RWPE1 (cell line): ENCODE measurements around the gene CSNK1G2.

ENCODE experiments used
- CTCF ChIA-PET: fragments of 350-600 bp; sonication (Branson Sonifier 250); formaldehyde crosslinking; extraction: SDS; loops from one replicate; lab custom pipeline; 2021; lab: Yijun Ruan, JAX
- POLR2A ChIA-PET: fragments of 400-600 bp; formaldehyde crosslinking; extraction: SDS; loops from one replicate; lab custom pipeline; 2020; ENCODE audit warnings: antibody characterized with exemption; ENCODE audit not compliant: low non-redundant PET; lab: Yijun Ruan, JAX
- DNase-seq: peaks from one replicate; pipeline ENCODE4 v3.0.0; 2012; ENCODE audit warnings: low spot score
- H3K27ac ChIP-seq: fragments of 450-650 bp; 2 replicates; pipeline ENCODE4 v1.5.1; 2017
- TF ChIP-seq, protein P1 (sequence below): fragments of 450-650 bp; conservative IDR thresholded peaks from 2 replicates; pipeline ENCODE4 v1.5.1; 2017; ENCODE audit warnings: low read depth, mild to moderate bottlenecking

Gene CSNK1G2

DNA sequence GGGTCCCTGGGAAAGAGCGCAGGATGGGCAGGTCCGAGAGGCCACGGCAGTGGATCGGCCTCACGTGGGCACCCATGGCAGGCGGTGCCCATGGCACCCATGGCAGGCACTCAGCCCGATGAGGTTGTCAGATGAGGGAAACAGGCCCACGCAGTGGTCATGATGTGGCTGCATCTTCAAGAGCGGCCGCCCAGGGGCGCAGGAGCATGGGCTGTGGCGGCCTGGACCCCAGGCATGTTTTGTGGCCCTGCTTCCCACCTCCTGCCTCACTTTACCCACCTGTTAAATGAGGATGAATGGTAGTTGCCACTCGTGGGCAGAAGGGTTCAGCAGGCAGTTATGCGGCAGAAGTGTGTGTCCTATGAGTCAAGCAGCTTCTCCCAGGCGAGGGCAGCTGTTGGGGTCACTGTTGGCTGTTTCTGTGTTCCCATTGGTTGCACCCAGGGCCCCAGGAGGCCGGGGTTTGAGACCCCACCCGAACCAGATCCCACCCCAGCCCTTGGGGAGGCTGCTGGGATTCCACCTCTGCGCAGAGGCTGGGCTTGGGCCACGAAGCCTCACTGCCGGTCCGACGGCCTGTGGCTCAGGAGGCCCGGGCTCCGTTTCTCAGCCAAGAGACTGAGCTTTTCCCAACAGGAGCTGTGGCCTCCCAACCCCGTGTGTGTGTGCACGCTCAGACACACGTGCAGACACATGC lies 30.0 kb downstream of the CSNK1G2 start:
- H3K27ac ChIP-seq, result peak overlapping the region; percentile 79
- TF ChIP-seq, protein P1, sequence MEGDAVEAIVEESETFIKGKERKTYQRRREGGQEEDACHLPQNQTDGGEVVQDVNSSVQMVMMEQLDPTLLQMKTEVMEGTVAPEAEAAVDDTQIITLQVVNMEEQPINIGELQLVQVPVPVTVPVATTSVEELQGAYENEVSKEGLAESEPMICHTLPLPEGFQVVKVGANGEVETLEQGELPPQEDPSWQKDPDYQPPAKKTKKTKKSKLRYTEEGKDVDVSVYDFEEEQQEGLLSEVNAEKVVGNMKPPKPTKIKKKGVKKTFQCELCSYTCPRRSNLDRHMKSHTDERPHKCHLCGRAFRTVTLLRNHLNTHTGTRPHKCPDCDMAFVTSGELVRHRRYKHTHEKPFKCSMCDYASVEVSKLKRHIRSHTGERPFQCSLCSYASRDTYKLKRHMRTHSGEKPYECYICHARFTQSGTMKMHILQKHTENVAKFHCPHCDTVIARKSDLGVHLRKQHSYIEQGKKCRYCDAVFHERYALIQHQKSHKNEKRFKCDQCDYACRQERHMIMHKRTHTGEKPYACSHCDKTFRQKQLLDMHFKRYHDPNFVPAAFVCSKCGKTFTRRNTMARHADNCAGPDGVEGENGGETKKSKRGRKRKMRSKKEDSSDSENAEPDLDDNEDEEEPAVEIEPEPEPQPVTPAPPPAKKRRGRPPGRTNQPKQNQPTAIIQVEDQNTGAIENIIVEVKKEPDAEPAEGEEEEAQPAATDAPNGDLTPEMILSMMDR, result no peak
- DNase-seq, result no peak
- ChIA-PET POLR2A (no interaction called here), CTCF (interaction anchor here (0.6 kb wide), 1 partner anchor 99 kb away, joined by 3 read pairs; no protein-coding TSS in a partner anchor)

DNA sequence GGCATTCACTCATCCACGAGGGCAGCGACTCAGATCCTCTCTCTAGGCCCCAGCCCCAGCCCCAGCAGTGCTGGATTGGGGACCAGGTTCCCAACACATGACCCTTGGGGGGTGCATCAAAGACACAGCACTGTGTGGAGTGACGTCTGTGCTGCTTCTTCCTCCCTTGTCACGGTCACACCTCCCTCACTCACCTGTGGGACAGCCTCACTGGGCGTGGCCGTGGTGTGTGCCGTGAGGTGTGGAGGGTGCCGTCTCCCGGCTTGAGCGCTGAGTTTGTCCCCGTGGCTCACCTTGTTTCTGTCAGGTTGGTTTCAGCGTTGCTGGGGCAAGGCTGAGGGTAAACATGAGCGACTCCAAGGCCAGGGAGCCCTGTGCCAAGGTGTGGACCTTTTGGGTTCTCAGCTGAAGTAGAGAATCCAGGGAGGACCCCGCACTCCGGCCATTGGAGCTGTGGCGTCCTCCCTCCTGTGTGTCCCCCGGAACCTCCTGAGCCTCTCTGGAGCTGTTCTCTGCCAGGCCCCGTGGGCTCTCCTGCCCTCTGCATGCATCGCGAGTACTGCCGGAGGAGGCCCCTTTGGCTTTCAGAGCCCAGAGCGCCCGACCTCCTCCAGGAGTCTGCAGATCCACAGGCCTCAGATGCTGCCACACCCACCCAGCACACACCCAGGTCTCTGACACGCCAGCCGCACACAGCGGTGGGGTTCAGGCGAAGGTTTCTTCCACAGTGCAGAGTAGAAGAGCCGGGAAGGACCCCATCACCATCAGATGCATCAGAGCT lies 33.6 kb downstream of the CSNK1G2 start:
- TF ChIP-seq, protein P1, result no peak
- peak overlapping the region; percentile 64; the same call in 1 of the 2 replicates for H3K27ac ChIP-seq
- CTCF ChIA-PET, result no interaction called here
- POLR2A ChIA-PET, result no interaction called here
- no peak for DNase-seq

DNA sequence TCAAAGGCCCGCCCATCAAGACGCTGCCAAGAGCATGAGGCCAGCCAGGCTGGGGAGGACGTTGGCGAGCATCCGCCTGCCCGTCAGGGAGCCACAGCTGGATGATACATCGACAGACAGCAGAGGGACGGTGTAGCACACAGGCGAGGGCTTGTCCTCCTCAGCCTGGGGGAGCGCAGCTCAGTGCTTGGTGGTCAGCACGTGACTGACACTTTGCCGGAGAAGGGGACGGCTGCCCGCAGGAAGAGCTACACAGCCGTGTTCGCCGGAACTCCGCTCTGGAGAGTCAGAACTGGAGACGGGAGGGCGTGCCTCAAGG lies 34.1 kb downstream of the CSNK1G2 start:
- peak overlapping the region; percentile 64; the same call in 1 of the 2 replicates for H3K27ac ChIP-seq
- POLR2A ChIA-PET, result no interaction called here
- TF ChIP-seq, protein P1, result no peak
- no peak for DNase-seq
- CTCF ChIA-PET, result no interaction called here

DNA sequence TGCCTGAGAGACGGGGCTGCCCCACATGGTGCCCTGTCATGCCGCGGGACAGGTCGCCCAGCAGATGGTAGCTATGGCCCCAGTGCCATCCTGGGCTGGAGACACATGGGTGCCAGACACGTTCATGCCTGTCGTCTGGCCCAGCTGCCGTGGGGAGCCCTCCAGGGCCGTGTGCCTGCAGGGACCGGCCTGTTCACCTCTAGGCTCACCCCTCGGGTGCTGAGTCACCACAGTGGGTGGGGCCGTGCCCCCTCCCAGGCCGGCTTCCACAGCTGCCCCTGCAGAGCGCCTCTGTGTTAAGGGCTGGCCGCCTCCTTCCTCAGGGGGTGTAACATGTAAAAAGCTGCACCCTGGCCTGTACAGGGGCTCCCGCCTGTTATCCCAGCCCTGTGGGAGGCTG lies 36.1 kb downstream of the CSNK1G2 start:
- DNase-seq, result no peak
- POLR2A ChIA-PET, result no interaction called here
- TF ChIP-seq, protein P1, result no peak
- peak overlapping the region; percentile 64 for H3K27ac ChIP-seq
- CTCF ChIA-PET, result no interaction called here

DNA sequence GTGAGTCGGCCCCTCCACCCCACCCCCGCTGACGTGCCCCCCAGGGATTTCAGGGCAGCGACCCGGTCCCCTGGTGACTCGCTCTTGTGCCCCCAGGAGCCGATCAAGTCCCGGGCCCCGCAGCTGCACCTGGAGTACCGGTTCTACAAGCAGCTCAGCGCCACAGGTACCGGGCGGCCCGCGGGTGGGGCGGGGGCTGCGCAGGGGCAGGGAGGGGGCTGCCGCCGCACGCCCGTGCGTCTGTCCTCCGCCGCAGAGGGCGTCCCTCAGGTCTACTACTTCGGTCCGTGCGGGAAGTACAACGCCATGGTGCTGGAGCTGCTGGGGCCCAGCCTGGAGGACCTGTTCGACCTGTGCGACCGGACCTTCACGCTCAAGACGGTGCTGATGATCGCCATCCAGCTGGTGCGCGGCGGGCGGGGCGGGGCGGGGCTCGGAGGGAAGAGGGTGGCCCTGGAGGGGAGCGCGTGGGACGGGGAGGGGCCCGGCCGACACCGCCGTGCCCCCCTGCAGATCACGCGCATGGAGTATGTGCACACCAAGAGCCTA lies 37.4 kb downstream of the CSNK1G2 start:
- POLR2A ChIA-PET, result no interaction called here

DNA sequence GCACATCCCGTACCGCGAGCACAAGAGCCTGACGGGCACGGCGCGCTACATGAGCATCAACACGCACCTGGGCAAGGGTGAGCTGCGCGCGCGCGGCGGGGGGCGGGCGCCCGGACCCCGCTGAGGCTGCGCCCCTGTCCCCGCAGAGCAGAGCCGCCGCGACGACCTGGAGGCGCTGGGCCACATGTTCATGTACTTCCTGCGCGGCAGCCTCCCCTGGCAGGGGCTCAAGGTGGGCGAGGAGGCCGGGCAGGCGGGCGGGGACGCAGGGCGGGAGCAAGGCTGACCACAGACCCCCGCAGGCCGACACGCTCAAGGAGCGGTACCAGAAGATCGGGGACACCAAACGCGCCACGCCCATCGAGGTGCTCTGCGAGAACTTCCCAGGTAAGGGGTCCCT lies 38.0 kb downstream of the CSNK1G2 start:
- ChIA-PET POLR2A (no interaction called here), CTCF (no interaction called here)
- TF ChIP-seq, protein P1, result no peak
- H3K27ac ChIP-seq, result no peak overlapping the region
- no peak for DNase-seq

More for the DNA sequence above, 37.4 kb downstream of the CSNK1G2 start:
- no peak for DNase-seq
- CTCF ChIA-PET, result no interaction called here
- TF ChIP-seq, protein P1, result no peak
- H3K27ac ChIP-seq, result peak overlapping the region; percentile 64; the same call in 1 of the 2 replicates
